ENCODE measurements around the gene TXNL4A.
"Not testable (repeated sequence)": the region's sequence is repeated elsewhere in the genome, so short reads cannot be mapped to it uniquely, and the experiment has no call there.

TXNL4A gene

DNA sequence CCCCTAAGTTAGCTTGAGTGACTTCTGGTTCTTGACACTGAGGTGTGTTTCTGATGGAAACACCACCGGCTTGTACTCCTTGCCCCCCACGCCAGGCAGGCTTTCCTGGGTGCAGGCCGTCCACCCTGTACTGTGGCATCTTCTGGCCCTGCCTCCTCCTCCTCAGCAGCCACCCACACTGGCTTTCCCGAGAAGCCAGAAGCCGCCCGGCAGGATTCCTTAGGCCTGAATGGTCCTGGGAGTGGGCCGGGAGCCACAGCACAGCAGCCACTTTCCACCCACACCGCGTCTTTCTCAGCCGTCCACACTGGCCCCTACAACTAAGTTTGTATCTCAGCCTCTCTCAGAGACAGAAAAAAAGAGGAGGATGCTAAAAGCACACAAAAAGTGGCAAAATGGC is 26.1 kb downstream of the TXNL4A start:
- Mint-ChIP-seq H3K4me1 (peaks cover 29% of the 10 kb centered on the region), H3K4me3 (peak overlapping the region; percentile 77), H3K27ac (peak overlapping the region; percentile 89), H3K36me3 (peaks cover 16% of the 10 kb centered on the region), H3K9me3 (no peaks in the 10 kb centered on the region)
- ATAC-seq (no peak), DNase-seq (ENCODE audit: low spot score in 2 of 2) (no peak)

DNA sequence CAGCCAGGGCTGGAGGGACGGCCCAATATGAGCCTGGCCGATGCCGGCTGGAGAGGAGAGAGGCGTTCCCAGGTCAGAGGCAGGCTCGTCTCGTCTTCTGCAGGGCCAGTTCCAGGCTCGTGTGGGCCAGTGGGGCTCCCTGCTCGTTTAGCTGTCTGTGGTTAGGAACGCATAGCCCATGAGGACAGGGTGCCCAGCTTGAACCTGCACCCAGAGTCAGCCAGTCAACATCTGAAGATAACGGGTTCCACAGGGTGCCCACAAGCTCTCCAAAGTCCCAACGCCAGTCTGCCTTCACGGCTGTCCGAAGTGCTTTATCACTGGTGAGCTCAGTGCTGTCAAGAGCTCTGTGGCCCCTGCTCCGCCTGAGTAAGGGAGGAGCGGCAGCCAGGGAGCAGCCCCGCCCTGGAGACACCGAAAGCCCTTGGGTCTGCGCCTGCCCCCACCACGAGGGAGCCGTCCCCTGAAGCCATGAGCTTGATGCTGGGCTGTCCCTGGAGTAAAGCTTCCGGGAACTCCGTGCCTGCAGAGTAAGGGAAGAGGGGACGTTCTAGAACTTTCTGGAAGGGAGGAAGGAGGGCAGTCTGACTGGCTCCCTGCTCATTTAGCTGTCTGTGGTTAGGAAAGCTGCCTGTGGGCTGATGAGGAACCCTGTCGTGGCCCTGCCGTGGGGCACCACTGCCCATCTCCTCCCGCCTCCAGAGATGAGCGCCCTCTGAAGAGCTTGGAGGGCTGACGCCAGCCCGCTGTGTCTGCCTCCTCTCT is 26.7 kb downstream of the TXNL4A start:
- H3K27ac Mint-ChIP-seq: no peak overlapping the region
- H3K36me3 Mint-ChIP-seq: peaks cover 10% of the 10 kb centered on the region
- DNase-seq (ENCODE audit: low spot score in 2 of 2) (no peak), ATAC-seq (no peak)
- peaks cover 29% of the 10 kb centered on the region for H3K4me1 Mint-ChIP-seq
- H3K4me3 Mint-ChIP-seq: peak overlapping the region; percentile 77
- H3K9me3 Mint-ChIP-seq: no peaks in the 10 kb centered on the region

DNA sequence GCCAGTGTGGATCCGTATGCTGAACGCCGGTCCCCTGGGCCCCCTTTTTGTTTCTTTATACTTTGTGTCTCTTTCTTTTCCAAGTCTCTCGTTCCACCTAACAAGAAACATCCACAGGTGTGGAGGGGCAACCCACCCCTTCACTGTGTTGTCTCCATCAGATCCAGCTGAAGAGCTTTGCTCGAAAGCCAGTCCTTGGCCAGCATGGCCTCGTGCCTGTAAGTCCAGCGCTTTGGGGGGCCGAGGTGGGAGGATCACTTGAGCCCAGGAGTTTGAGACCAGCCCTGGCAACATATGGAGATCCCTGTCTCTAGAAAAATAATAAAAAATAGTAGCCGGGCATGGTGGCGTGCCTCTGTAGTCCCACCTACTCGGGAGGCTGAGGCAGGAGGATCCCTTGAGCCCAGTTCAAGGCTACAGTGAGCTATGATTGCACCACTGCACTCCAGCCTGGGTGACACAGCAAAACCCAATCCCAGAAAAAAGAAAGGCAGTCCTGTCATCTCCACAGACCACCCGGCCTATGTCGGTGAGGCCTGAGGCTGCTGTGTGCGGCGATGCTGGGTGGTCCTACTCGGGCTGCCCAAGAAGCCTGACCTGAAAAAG is 27.3 kb downstream of the TXNL4A start:
- ATAC-seq: no peak
- no peak for DNase-seq (ENCODE audit: low spot score in 2 of 2)
- H3K4me3 Mint-ChIP-seq: no peak overlapping the region
- H3K27ac Mint-ChIP-seq: no peak overlapping the region
- H3K36me3 Mint-ChIP-seq: peaks cover 10% of the 10 kb centered on the region
- peaks cover 34% of the 10 kb centered on the region for H3K4me1 Mint-ChIP-seq
- H3K9me3 Mint-ChIP-seq: no peaks in the 10 kb centered on the region

DNA sequence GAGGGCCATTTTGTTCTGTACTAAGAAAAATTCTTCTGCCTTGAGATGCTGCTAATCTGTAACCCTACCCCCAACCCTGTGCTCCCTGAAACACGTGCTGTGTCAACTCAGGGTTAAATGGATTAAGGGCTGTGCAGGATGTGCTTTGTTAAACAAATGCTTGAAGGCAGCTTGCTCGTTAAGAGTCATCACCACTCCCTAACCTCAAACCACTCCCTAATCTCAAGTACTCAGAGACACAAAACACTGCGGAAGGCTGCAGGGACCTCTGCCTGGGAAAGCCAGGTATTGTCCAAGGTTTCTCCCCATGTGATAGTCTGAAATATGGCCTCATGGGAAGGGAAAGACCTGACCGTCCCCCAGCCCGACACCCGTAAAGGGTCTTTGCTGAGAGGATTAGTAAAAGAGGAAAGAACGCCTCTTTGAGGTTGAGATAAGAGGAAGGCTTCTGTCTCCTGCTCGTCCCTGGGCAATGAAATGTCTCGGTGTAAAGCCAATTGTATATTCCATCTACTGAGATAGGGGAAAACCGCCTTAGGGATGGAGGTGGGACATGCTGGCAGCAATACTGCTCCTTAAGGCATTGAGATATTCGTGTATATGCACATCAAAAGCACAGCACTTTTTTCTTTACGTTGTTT is 28.1 kb downstream of the TXNL4A start:
- H3K4me1 Mint-ChIP-seq: peaks cover 33% of the 10 kb centered on the region
- not testable (repeated sequence) for H3K27ac Mint-ChIP-seq; ATAC-seq; DNase-seq (ENCODE audit: low spot score in 2 of 2); H3K9me3 Mint-ChIP-seq
- H3K4me3 Mint-ChIP-seq: peak overlapping the region; percentile 4
- peaks cover 10% of the 10 kb centered on the region for H3K36me3 Mint-ChIP-seq

DNA sequence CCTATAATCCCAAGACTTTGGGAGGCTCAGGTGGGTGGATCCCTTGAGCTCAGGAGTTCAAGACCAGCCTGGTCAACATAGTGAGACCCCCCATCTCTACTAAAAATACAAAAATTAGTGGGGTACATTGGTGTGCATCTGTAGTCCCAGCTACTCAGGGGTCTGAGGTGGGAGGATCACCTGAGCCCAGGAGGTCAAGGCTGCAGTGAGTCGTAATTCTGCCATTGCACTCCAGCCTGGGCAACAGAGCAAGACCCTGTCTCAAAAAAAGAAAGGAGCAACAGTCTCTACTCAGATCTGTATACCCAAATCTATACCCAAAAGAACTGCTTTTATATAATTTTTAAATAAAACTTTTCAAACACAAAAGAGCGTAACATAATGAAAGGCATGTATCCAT is 29.4 kb downstream of the TXNL4A start:
- ATAC-seq (no peak), DNase-seq (ENCODE audit: low spot score in 2 of 2) (no peak)
- no peaks in the 10 kb centered on the region for H3K9me3 Mint-ChIP-seq
- no peak overlapping the region for H3K27ac Mint-ChIP-seq
- peaks cover 10% of the 10 kb centered on the region for H3K36me3 Mint-ChIP-seq
- H3K4me3 Mint-ChIP-seq: no peak overlapping the region
- H3K4me1 Mint-ChIP-seq: peaks cover 44% of the 10 kb centered on the region

DNA sequence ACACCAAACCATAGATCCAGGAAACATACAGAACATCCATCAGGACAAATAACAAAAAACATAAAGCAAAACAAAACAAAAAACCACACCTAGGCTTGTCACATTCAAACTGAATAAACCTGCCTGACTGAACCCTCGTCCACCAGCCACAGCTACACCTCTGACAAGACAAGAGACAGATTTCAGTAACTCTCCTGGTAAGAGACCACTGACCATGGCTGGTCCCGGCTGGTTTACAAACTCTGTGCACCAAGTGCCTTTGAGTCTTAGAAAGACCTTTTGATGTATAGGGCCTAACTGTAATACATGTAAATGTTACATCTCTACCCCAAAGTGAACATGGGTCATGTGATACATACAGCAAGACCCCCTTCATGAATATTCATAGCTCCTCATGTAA is 32.1 kb downstream of the TXNL4A start:
- Mint-ChIP-seq H3K36me3 (no peaks in the 10 kb centered on the region), H3K4me3 (no peak overlapping the region), H3K9me3 (no peaks in the 10 kb centered on the region), H3K27ac (no peak overlapping the region), H3K4me1 (peaks cover 27% of the 10 kb centered on the region)
- DNase-seq (ENCODE audit: low spot score in 2 of 2) (no peak), ATAC-seq (no peak)

DNA sequence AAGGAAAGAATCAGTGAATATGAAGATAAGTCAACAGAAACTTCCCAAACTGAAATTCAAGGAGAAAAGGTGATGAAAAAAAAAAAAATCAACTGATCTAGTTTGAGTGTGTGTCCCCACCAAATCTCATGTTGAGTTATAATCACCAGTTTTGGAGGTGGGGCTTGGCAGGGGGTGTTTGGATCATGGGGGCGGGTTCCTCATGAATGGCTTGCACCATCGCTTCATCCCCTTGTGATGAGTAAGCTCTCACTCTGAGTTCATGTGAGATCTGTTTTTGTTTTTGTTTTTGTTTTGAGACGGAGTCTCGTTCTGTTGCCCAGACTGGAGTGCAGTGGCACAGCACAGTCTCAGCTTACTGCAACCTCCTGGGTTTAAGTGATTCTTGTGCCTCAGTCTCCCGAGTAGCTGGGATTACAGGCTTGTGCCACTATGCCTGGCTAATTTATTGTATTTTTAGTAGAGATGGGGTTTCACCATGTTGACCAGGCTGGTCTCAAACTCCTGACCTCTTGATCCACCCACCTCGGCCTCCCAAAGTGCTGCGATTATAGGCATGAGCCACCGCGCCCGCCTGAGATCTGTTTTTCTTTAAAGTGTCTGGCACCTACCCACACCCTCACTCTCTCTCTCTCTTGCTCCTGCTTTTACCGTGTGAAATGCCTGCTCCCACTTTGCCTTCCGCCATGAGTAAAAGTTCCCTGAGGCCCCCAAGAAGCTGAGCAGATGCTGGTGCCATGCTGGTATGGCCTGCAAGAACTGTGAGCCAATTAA is 32.9 kb downstream of the TXNL4A start:
- H3K4me3 Mint-ChIP-seq: peak overlapping the region; percentile 8

DNA sequence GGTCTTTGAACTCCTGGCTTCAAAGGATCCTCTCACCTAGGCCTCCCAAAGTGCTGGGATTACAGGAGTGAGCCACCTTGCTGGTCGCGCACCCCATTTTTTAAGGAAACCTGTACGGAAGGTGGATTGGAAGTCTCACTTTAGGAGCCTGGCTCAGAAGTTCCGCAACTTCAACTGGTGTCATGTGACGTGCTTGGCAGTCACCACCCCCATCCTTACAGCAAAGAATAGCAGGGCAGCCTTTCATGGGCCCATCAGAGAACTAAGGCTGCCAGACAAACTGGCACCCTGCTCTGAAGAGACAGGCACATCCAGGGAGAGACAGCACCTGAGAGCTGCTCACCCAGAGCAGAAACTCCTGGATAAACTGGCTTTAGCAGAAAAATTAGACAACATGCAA is 33.6 kb downstream of the TXNL4A start:
- peaks cover 36% of the 10 kb centered on the region for H3K4me1 Mint-ChIP-seq
- ATAC-seq (no peak), DNase-seq (ENCODE audit: low spot score in 2 of 2) (no peak)
- H3K36me3 Mint-ChIP-seq: peaks cover 8% of the 10 kb centered on the region
- no peaks in the 10 kb centered on the region for H3K9me3 Mint-ChIP-seq
- peak overlapping the region; percentile 2 for H3K27ac Mint-ChIP-seq
- H3K4me3 Mint-ChIP-seq: peak overlapping the region; percentile 8

More for the DNA sequence above, 32.9 kb downstream of the TXNL4A start:
- peaks cover under 1% of the 10 kb centered on the region for H3K36me3 Mint-ChIP-seq
- no peak for DNase-seq (ENCODE audit: low spot score in 2 of 2)
- no peaks in the 10 kb centered on the region for H3K9me3 Mint-ChIP-seq
- ATAC-seq: peak; percentile 59
- H3K27ac Mint-ChIP-seq: peak overlapping the region; percentile 2
- peaks cover 29% of the 10 kb centered on the region for H3K4me1 Mint-ChIP-seq

DNA sequence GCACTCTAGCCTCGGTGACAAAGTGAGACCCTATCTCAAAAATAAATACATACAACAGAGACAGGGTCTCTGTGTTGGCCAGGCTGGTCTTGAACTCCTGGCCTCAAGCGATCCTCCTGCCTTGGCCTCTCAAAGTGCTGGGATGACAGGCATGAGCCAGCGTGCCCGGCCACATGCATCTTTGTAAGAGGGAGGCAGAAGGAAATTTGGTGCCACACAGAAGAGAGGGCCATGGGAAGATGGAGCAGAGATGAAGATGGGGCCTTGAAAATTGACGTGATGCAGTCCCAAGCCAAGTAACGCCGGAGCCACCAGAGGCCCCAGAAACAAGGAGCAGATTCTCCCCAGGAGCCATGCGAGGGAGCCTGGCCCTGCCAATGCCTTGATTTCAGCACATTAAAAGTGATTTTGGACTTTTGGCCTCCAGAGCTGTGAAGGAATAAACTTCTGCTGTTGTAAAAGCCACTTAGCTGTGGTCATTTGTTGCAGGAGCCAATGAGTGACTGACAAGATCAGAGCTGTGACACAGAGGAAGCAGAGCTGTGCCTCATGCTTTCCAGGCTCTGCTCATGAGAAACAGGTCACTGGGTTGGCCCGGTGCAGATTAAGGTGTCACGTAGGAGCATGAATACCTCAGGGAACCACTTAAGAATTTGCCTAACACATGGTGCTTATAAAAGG is 34.3 kb downstream of the TXNL4A start:
- DNase-seq (ENCODE audit: low spot score in 2 of 2) (no peak), ATAC-seq (peak; percentile 70)
- peaks cover 15% of the 10 kb centered on the region for H3K36me3 Mint-ChIP-seq
- H3K4me3 Mint-ChIP-seq: peak overlapping the region; percentile 3
- H3K4me1 Mint-ChIP-seq: peaks cover 43% of the 10 kb centered on the region
- no peaks in the 10 kb centered on the region for H3K9me3 Mint-ChIP-seq
- H3K27ac Mint-ChIP-seq: peak overlapping the region; percentile 2

DNA sequence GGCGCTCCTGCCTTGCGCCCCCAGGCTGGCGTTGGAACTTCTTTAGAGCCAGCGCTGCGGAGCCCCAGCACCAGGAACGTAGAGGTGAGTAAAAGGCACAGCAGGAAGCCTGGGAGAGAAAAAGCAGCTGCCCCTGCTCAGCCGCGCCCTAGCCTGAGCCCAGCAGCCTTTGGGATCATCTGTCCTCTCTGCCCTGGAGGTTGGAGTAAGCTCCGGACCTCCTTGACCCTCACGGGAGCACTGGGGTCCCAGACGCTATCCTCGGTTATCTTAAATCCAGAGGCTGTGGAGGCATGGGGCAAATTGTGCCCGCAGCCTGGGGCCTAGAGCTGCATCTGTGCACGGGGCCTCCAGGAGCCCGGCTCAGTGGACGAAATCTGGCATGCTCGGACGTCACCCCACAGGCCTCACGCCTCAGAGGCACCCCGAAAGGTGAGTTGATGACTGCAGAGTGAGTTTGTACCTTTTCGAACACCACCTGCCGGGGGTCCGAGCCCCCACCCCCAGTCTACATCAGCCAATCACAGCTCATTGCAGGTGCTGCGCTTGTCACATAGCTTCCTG is 35.3 kb downstream of the TXNL4A start:
- no peaks in the 10 kb centered on the region for H3K9me3 Mint-ChIP-seq
- H3K27ac Mint-ChIP-seq: no peak overlapping the region
- DNase-seq (ENCODE audit: low spot score in 2 of 2): no peak
- ATAC-seq: no peak
- H3K4me1 Mint-ChIP-seq: peaks cover 53% of the 10 kb centered on the region
- H3K4me3 Mint-ChIP-seq: peak overlapping the region; percentile 34
- peaks cover 24% of the 10 kb centered on the region for H3K36me3 Mint-ChIP-seq

DNA sequence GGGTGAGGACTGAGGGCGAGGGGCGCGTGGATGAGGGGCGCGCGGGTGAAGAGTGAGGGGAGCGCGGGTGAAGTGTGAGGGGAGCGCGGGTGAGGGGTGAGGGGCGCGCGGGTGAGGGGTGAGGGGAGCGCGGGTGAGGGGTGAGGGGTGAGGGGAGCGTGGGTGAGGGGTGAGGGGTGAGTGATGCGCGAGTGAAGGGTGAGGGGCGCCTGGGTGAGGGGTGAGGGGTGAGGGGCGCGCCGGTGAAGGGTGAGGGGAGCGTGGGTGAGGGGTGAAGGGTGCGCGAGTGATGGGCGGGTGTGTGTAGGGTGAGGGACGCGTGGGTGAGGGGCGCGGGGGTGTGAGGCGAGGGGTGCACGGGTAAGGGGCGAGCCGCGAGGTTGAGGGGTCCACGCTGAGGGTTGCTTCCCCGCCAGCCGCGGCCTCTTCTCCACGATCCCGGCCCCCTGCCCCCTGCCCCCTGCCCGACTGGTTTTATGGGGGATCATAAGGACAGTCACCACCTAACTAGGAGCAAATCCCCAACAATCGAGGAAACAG is 35.8 kb downstream of the TXNL4A start:
- Mint-ChIP-seq H3K4me1 (peaks cover 54% of the 10 kb centered on the region), H3K36me3 (peaks cover 24% of the 10 kb centered on the region), H3K27ac (no peak overlapping the region), H3K4me3 (peak overlapping the region; percentile 34), H3K9me3 (no peaks in the 10 kb centered on the region)
- DNase-seq (ENCODE audit: low spot score in 2 of 2) (no peak), ATAC-seq (no peak)

DNA sequence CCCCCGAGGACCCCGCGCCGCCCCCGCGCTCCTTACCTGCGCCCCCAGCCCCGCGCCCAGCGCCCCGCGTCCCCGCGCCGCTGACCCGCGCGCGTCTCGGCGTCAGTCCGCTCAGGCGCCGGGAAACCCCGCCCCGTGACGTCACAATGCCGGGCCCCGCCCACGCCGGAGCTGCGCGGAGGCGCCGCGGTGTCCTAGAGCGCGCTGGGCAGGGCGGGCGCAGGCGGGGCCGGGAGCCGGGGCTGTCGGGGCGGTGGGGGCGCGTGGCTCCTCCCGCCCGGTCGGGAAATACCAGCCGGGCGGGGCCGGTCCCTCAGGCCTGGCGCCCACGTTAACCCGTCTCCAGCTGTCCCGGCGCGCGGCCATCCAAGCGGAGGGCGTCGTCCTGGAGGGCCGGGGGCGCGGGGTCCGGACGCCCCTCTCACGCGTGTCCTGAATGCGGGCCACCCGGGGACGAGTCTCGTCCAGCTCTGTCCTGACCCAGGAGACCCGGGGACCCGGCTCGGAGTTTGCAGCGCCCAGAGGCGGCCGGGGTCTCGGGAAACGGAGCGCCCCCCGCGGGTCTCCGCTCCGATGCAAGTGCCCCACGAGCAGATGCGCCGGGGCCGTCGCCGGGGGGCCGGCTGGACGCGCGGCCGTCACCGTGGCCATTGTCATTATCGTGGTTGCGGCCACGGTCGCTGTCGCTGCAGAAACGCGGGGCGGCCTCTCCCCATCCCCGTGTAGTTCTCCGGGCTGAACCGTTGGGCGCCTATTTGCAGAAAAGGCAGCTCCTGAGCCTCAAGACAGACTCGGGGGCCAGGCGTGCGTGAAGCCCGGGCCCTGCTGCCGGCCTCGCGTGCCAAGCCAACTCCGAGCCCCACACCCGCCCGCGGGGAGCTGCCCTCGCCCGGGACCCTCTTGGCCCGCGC is 36.6 kb downstream of the TXNL4A start, which contains the start of gene SLC66A2:
TSS of gene SLC66A2 (minus strand) at position 109 of the 911 bp plus-strand sequence. CDS start 727 bp downstream, outside the sequence.
- H3K9me3 Mint-ChIP-seq: no peaks in the 10 kb centered on the region
- DNase-seq (ENCODE audit: low spot score in 2 of 2) (peak; percentile 94 to 97), ATAC-seq (peak; percentile 85)
- H3K36me3 Mint-ChIP-seq: peaks cover 24% of the 10 kb centered on the region
- peaks cover 54% of the 10 kb centered on the region for H3K4me1 Mint-ChIP-seq
- peak within 1 kb of the TSS; percentile 74 for H3K4me3 Mint-ChIP-seq
- H3K27ac Mint-ChIP-seq: peak within 1 kb of the TSS; percentile 65

DNA sequence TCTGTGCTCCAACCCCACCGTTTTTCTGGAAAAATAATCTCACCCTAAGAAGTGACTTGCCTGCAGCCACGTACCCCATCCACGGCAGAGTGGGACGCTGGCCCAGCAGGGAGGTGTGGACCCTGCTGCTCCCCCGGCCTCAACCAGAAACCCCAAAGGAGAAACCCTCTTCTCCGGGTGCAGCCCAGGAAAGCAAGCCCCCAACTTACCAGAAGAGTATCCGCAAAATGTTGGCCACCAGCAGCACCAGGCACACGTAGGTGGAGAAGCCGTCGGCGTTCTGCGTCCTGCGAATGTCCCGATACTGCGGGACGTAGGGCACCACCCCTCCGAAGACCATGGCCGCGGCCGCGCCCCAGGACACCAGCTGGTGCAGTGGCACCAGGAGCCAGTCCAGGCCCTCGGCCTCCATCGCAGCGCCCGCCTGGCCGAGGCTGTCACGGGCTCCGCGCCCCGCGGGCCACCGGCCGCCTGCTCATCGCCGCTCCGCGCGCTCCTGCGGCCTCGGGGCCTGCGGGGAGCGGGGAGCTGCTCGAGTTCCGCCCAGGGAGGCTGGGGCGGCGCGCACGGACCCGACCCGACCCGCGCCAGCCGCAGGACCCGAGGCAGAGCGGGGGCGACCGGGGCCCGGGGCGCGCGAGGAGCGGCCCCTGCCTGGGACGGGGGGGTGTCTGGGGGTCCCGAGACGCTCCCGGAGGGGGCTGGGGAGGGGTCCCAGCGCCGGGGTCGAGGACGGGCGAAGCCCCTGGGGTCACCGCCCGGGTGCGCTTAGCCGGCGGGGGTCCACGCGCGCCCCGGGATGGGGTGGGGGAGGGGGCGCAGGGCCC is 37.6 kb downstream of the TXNL4A start:
- peak in 1 of 2 donors; percentile 54 for DNase-seq (ENCODE audit: low spot score in 2 of 2)
- peaks cover 55% of the 10 kb centered on the region for H3K4me1 Mint-ChIP-seq
- H3K9me3 Mint-ChIP-seq: no peaks in the 10 kb centered on the region
- H3K36me3 Mint-ChIP-seq: peaks cover 24% of the 10 kb centered on the region
- H3K4me3 Mint-ChIP-seq: peak overlapping the region; percentile 74
- H3K27ac Mint-ChIP-seq: peak overlapping the region; percentile 65
- peak; percentile 43 for ATAC-seq
